ENCODE measurements around the gene AGPAT2. TPM values are rescaled to one million over a fixed set of nuclear protein-coding genes. Genes with fewer than 3 reads are reported as not detected.

The AGPAT2 gene
- total RNA-seq, 2 donors from 2014 or later: 50.2 to 66.8 TPM

DNA sequence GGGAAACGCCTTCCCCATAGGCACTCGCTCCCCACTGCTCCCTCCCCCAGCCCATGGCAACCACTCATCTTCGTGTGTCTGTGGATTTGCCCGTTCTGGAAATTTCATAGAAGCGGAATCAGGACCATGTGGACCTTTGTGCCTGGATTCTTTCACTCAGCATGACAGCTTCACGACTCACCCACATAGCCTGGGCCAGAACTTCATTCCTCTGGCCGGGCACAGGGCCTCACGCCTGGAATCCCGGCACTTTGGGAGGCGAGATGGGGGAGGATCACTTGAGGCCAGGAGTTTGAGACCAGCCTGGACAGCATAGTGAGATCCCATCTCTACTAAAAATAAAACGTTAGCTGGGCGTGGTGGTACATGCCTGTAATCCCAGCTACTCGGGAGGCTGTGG lies 13.0 kb upstream of the AGPAT2 start:
- Histone ChIP-seq H3K27ac (no peak overlapping the region), H3K36me3 (no peaks in the 10 kb centered on the region), H3K4me3 (no peak overlapping the region), H3K4me1 (ENCODE audit: control insufficient read depth in 1 of 2, low read depth in 2 of 2) (no peaks in the 10 kb centered on the region), H3K27me3 (replicated peaks; ENCODE audit: insufficient read depth) (no peaks in the 10 kb centered on the region), H3K9me3 (no peaks in the 10 kb centered on the region)
- ATAC-seq (ENCODE audit: insufficient number of reproducible peaks, low FRiP score, low read depth): no peak
- DNase-seq (ENCODE audit: low spot score): no peak
- no peak for TF ChIP-seq CTCF (IDR thresholded peaks at IDR 0.05)

GRCh38 chr9:136698635-136699246 lies 11.5 kb upstream of the AGPAT2 start:
- no peaks in the 10 kb centered on the region for H3K27me3 ChIP-seq (replicated peaks; ENCODE audit: insufficient read depth)
- DNase-seq (ENCODE audit: low spot score) (no peak), ATAC-seq (ENCODE audit: insufficient number of reproducible peaks, low FRiP score, low read depth) (no peak)

DNA sequence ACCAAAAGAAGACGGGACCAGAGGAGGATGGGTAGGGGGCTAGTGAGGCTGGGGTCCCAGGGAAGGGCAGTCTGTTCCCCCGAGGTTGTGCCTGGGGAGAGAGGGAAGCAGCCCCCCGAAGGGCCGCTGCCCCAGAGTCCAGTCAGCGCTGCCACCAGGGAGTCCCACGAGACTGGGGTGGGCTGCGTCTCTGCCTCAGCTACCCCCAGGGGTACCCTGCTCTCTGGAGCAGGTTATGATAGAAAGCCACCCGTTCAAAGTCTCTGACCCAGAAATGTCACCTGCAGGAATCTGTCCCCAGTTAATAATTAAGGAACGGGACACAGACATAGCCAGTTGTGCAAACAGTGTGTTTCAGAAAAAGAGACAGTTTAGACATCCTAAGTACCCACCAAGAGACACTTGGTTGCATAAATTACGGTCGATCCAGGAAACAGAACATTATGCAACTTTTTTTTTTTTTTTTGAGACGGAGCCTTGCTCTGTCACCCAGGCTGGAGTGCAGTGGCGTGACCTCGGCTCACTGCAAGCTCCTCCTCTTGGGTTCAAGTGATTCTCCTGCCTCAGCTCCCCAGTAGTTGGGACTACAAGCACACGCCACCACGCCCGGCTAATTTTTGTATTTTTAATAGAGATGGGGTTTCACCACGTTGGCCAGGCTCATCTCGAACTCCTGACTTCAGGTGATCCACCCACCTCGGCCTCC lies 10.7 kb upstream of the AGPAT2 start:
- no peaks in the 10 kb centered on the region for H3K9me3 ChIP-seq
- H3K36me3 ChIP-seq: no peaks in the 10 kb centered on the region
- no peak overlapping the region for H3K4me3 ChIP-seq
- no peaks in the 10 kb centered on the region for H3K27me3 ChIP-seq (replicated peaks; ENCODE audit: insufficient read depth)
- TF ChIP-seq CTCF (IDR thresholded peaks at IDR 0.05): no peak
- H3K27ac ChIP-seq: no peak overlapping the region
- no peak for ATAC-seq (ENCODE audit: insufficient number of reproducible peaks, low FRiP score, low read depth)
- no peak for DNase-seq (ENCODE audit: low spot score)
- H3K4me1 ChIP-seq (ENCODE audit: control insufficient read depth in 1 of 2, low read depth in 2 of 2): no peaks in the 10 kb centered on the region

More at GRCh38 chr9:136698635-136699246, 11.5 kb upstream of the AGPAT2 start:
- Histone ChIP-seq H3K4me1 (ENCODE audit: control insufficient read depth in 1 of 2, low read depth in 2 of 2) (no peaks in the 10 kb centered on the region), H3K4me3 (no peak overlapping the region), H3K27ac (no peak overlapping the region), H3K36me3 (no peaks in the 10 kb centered on the region), H3K9me3 (no peaks in the 10 kb centered on the region)
- no peak for TF ChIP-seq CTCF (IDR thresholded peaks at IDR 0.05)

DNA sequence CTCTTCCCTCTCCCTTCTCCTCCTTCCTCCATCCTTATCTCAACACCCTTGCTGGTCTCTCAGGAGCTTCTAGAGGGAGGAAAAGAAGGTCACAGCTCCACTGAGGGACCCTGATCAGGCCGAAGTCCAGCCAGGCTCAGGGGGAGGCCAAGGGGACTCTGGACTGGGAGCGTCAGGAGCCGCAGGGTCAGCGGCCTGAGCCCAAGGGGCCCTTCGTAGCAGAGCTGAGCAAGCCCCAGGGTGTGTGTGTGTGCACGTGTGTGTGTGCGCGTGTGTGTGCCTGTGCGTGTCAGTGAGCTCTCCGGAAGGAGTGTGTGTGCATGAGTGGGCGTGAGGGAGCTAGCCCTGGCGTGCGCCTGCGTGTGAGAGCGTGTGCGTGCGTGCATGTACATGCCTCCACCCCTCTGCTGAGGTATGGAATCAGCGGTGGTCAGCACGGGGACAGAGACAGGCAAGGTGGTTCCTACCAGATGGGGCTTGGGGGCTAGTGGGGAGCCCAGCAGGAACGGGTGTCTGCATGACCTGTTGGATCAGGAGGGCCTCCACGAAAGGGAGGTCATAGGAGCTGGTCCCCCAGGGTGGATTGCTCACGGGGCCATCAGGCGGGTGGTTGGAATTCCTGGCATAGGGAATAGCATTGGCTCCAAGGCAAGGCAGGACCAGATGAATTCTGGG lies 10.0 kb upstream of the AGPAT2 start:
- DNase-seq (ENCODE audit: low spot score) (no peak), ATAC-seq (ENCODE audit: insufficient number of reproducible peaks, low FRiP score, low read depth) (no peak)
- Histone ChIP-seq H3K36me3 (no peaks in the 10 kb centered on the region), H3K4me1 (ENCODE audit: control insufficient read depth in 1 of 2, low read depth in 2 of 2) (no peaks in the 10 kb centered on the region), H3K27ac (no peak overlapping the region), H3K27me3 (replicated peaks; ENCODE audit: insufficient read depth) (no peaks in the 10 kb centered on the region), H3K4me3 (no peak overlapping the region), H3K9me3 (no peaks in the 10 kb centered on the region)
- no peak for TF ChIP-seq CTCF (IDR thresholded peaks at IDR 0.05)

DNA sequence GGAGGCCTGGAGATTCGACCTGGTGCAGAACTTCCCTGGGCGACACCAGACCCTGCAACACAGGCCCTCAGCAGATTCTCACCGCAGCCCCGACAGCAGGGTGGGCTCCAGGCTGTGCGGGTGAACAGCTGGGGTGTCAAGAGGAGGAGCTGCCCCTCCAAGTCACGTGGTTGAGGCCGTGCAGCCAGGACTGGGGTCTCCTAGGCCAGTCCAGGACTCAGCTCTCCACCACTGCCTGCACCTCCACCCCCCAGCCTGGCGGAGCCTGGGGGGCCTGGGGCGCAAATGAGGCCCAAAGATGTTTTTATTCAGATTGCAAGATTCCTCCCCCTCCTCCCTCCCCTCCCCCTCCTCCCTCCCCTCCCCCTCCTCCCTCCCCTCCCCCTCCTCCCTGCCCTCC lies 9.2 kb upstream of the AGPAT2 start:
- TF ChIP-seq CTCF (IDR thresholded peaks at IDR 0.05): no peak

More for the DNA sequence above, 9.2 kb upstream of the AGPAT2 start:
- no peak for ATAC-seq (ENCODE audit: insufficient number of reproducible peaks, low FRiP score, low read depth)
- no peaks in the 10 kb centered on the region for H3K4me1 ChIP-seq (ENCODE audit: control insufficient read depth in 1 of 2, low read depth in 2 of 2)
- H3K27me3 ChIP-seq (replicated peaks; ENCODE audit: insufficient read depth): no peaks in the 10 kb centered on the region
- H3K9me3 ChIP-seq: no peaks in the 10 kb centered on the region
- H3K27ac ChIP-seq: no peak overlapping the region
- no peaks in the 10 kb centered on the region for H3K36me3 ChIP-seq
- H3K4me3 ChIP-seq: no peak overlapping the region
- DNase-seq (ENCODE audit: low spot score): no peak

Data from thoracic aorta (tissue), 2 donors.